ENCODE results near the gene HYAL2. TPM values are rescaled to one million over a fixed set of nuclear protein-coding genes. Genes with fewer than 3 reads are reported as not detected.

Gene HYAL2
- total RNA-seq, 1 donor from 2014 or later, result 87.9 TPM

- peak; percentile 97 for DNase-seq (ENCODE audit: low spot score)
These were observed 28.2 kb upstream of the HYAL2 start, which contains the start of the genes CYB561D2 and NPRL2 for GRCh38 chr3:50350527-50351322. TSS of gene CYB561D2 (plus strand) at chr3:50350862. CDS start at chr3:50351434, 572 bp downstream. TSS of gene NPRL2 (minus strand) at chr3:50350775. CDS start at chr3:50350652, 123 bp downstream.

- no peak for DNase-seq (ENCODE audit: low spot score)
These were observed 27.6 kb upstream of the HYAL2 start for GRCh38 chr3:50350213-50350526.

- peak; percentile 77 for DNase-seq (ENCODE audit: low spot score)
These were observed 24.8 kb upstream of the HYAL2 start for GRCh38 chr3:50347187-50347813.

GRCh38 chr3:50345586-50346234 is 23.2 kb upstream of the HYAL2 start, which contains the start of gene ZMYND10:
TSS of gene ZMYND10 (minus strand) at chr3:50345732. CDS start at chr3:50345579, 153 bp downstream.
- peak; percentile 64 for DNase-seq (ENCODE audit: low spot score)

GRCh38 chr3:50345008-50345407 is 22.5 kb upstream of the HYAL2 start:
- DNase-seq (ENCODE audit: low spot score), result no peak

GRCh38 chr3:50342813-50343633 is 20.5 kb upstream of the HYAL2 start:
- DNase-seq (ENCODE audit: low spot score), result no peak

GRCh38 chr3:50341996-50342650 is 19.6 kb upstream of the HYAL2 start:
- DNase-seq (ENCODE audit: low spot score), result no peak

GRCh38 chr3:50341537-50341936 is 19.0 kb upstream of the HYAL2 start:
- no peak for DNase-seq (ENCODE audit: low spot score)

- DNase-seq (ENCODE audit: low spot score), result peak; percentile 80
These were observed 18.1 kb upstream of the HYAL2 start, which contains the start of gene RASSF1 for GRCh38 chr3:50340448-50341329. TSS of gene RASSF1 (minus strand) at chr3:50340836. CDS start at chr3:50340805, 31 bp downstream.

- DNase-seq (ENCODE audit: low spot score), result no peak
These were observed 17.6 kb upstream of the HYAL2 start for GRCh38 chr3:50340147-50340447.

- DNase-seq (ENCODE audit: low spot score), result no peak
These were observed 17.1 kb upstream of the HYAL2 start for GRCh38 chr3:50339485-50340146.

- DNase-seq (ENCODE audit: low spot score), result no peak
These were observed 16.4 kb upstream of the HYAL2 start for GRCh38 chr3:50338965-50339364.

- DNase-seq (ENCODE audit: low spot score), result peak; percentile 99
These were observed 14.8 kb upstream of the HYAL2 start for GRCh38 chr3:50337175-50337861.

- DNase-seq (ENCODE audit: low spot score), result no peak
These were observed 14.1 kb upstream of the HYAL2 start for GRCh38 chr3:50336452-50337174.

- DNase-seq (ENCODE audit: low spot score), result no peak
These were observed 12.0 kb upstream of the HYAL2 start for GRCh38 chr3:50334339-50335075.

GRCh38 chr3:50333744-50334328 is 11.3 kb upstream of the HYAL2 start:
- no peak for DNase-seq (ENCODE audit: low spot score)

GRCh38 chr3:50331364-50331907 is 8.9 kb upstream of the HYAL2 start:
- no peak for DNase-seq (ENCODE audit: low spot score)
